GM23248 (cell line): ENCODE results near the gene GLS. TPM values are rescaled to one million over a fixed set of nuclear protein-coding genes. Genes with fewer than 3 reads are reported as not detected.

ENCODE experiments used
- DNase-seq: peaks from one replicate; pipeline ENCODE4 v3.0.0-alpha.2; 2015
- H2AFZ ChIP-seq: fragments of 200-600 bp; sonication (generic); 2 replicates; pipeline ENCODE4 v1.6.1; 2016; ENCODE audit warnings: antibody characterized with exemption
- H3F3A ChIP-seq: fragments of 200-600 bp; sonication (generic); 2 replicates; pipeline ENCODE4 v1.6.1; 2016; ENCODE audit warnings: mild to moderate bottlenecking, antibody characterized with exemption, mixed run types; ENCODE audit not compliant: insufficient read depth
- H3K27ac ChIP-seq: fragments of 200-600 bp; sonication (generic); 2 replicates; pipeline ENCODE4 v1.5.1; 2016; ENCODE audit warnings: mild to moderate bottlenecking
- H3K27me3 ChIP-seq: fragments of 200-600 bp; sonication (generic); replicated peaks from 2 replicates; pipeline ENCODE4 v1.6.1; 2016; ENCODE audit warnings: mild to moderate bottlenecking; ENCODE audit not compliant: insufficient read depth
- H3K36me3 ChIP-seq: fragments of 200-600 bp; sonication (generic); 2 replicates; pipeline ENCODE4 v1.6.1; 2016; ENCODE audit warnings: low read depth, mild to moderate bottlenecking
- H3K4me1 ChIP-seq: fragments of 200-600 bp; sonication (generic); 2 replicates; pipeline ENCODE4 v1.6.1; 2016; ENCODE audit warnings: mild to moderate bottlenecking; ENCODE audit not compliant: insufficient read depth
- H3K4me2 ChIP-seq: fragments of 200-600 bp; sonication (generic); one replicate; pipeline ENCODE4 v1.6.1; 2016; ENCODE audit warnings: mild to moderate bottlenecking; ENCODE audit not compliant: unreplicated experiment
- H3K4me3 ChIP-seq: fragments of 200-600 bp; sonication (generic); 2 replicates; pipeline ENCODE4 v1.5.1; 2016; ENCODE audit warnings: mild to moderate bottlenecking
- H3K79me2 ChIP-seq: fragments of 200-600 bp; sonication (generic); 2 replicates; pipeline ENCODE4 v1.6.1; 2016; ENCODE audit warnings: mild to moderate bottlenecking; ENCODE audit not compliant: insufficient read depth
- H3K9ac ChIP-seq: fragments of 200-600 bp; sonication (generic); 2 replicates; pipeline ENCODE4 v1.6.1; 2016; ENCODE audit warnings: mild to moderate bottlenecking
- H3K9me2 ChIP-seq: fragments of 200-600 bp; sonication (generic); 2 replicates; pipeline ENCODE4 v1.6.1; 2016; ENCODE audit warnings: mixed run types, mild to moderate bottlenecking, moderate library complexity; ENCODE audit not compliant: insufficient read depth
- H3K9me3 ChIP-seq: fragments of 200-600 bp; sonication (generic); one replicate; pipeline ENCODE4 v1.6.1; 2017; ENCODE audit warnings: low read depth
- H4K20me1 ChIP-seq: fragments of 200-600 bp; sonication (generic); 2 replicates; pipeline ENCODE4 v1.6.0; 2016; ENCODE audit not compliant: insufficient read depth
- EZH2 ChIP-seq: fragments of 200-600 bp; sonication (generic); IDR thresholded peaks from 2 replicates; pipeline ENCODE4 v1.6.1; 2018; ENCODE audit warnings: antibody characterized with exemption, mild to moderate bottlenecking; ENCODE audit not compliant: insufficient read depth, poor library complexity, severe bottlenecking
- EZH2phosphoT487 ChIP-seq: fragments of 200-600 bp; sonication (generic); IDR thresholded peaks from 2 replicates; pipeline ENCODE4 v1.6.1; 2018; ENCODE audit warnings: antibody characterized with exemption, moderate library complexity, mild to moderate bottlenecking, low read depth; ENCODE audit not compliant: insufficient read depth
- WGBS, 2 experiments: methylation state at CpG; one replicate each; pipeline ENCODE4 v1.1.6; 2015 to 2017; ENCODE audit warnings: low lambda C conversion rate in 2 of 2, low coverage in 1 of 2; ENCODE audit errors: missing lambda C conversion rate in 2 of 2; 5-methylcytosine and 5-hydroxymethylcytosine counted together
- in situ Hi-C: fragments of 300-500 bp; cut with MboI; formaldehyde crosslinking; loops from 2 replicates; pipeline ENCODE4 v1.15.0; 2020
- polyA plus RNA-seq: library from polyadenylated mRNA; unstranded; fragments of >200 nt; fragmentation: Nextera tagmentation; extraction: Ambion mirVana; gene quantifications from 2 replicates; pipeline ENCODE4 v1.2.1, GENCODE V29; 2016
- total RNA-seq: library from RNA; depleted of rRNA; stranded (reverse); fragments of >200 nt; shearing (Covaris generic); gene quantifications from 2 replicates; pipeline ENCODE4 v1.2.3, GENCODE V29; 2014

The GLS gene
- total and polyA plus RNA-seq, 2 experiments from 2014 or later: 96.0 to 362 TPM

DNA sequence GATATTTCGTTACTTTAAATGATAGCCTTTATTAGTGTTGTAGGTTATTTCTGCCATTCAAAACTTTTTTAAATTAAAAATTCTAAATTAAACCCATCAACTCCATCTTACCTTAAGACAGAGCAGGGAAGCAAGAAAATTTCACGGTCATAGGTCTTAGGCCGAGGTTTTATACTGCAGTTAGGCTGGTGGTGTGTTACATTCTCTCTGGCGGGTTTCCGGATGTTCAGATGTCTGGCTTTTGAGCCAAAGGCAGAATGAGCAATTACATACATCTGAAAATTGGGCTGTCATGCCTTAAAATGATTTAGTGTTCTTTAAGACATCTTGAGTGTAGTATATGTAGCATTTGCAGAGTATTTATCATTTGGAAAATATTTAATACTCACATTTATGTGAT, 27.9 kb downstream of the GLS start:
- 69 to 74% methylated on average over 5 of the region's 5 CpGs for whole genome bisulfite sequencing, 2 experiments
- no peak overlapping the region for H3K9ac ChIP-seq
- in situ Hi-C loops: no loop called here
- H3K4me1 ChIP-seq: peaks cover 58% of the 10 kb centered on the region
- no peak overlapping the region for H2AFZ ChIP-seq
- H3K36me3 ChIP-seq: peaks cover 89% of the 10 kb centered on the region
- no peaks in the 10 kb centered on the region for H3K9me2 ChIP-seq
- H4K20me1 ChIP-seq: 0 out of 2 replicates have a peak, but pooled peaks cover 2% of the 10 kb centered on the region
- no peak overlapping the region for H3K4me3 ChIP-seq
- no peak overlapping the region for H3K4me2 ChIP-seq
- peaks cover 88% of the 10 kb centered on the region for H3F3A ChIP-seq
- H3K27me3 ChIP-seq: no peaks in the 10 kb centered on the region
- H3K9me3 ChIP-seq: no peaks in the 10 kb centered on the region
- peak overlapping the region; percentile 16; the same call in 1 of the 2 replicates for H3K27ac ChIP-seq
- DNase-seq: no peak
- H3K79me2 ChIP-seq: peaks cover 97% of the 10 kb centered on the region
- TF ChIP-seq EZH2 (no peak), EZH2phosphoT487 (no peak)

DNA sequence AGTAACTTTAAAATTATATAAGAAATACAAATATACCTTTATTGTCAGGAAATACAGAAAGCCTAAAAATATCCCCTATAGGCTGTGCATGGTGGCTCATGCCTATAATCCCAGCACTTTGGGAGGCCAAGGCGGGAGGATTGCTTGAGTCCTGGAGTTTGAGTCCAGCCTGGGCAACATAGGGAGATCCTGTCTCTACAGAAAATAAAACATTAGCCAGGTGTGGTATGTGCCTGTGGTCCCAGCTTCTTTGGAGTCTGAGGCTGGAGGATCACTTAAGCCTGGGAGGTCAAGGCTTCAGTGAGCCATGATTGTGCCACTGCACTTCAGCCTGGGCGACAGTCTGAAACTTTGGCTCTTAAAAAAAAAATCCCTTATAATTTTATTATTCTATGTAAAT, 29.1 kb downstream of the GLS start:
- Histone ChIP-seq H3F3A (peaks cover 88% of the 10 kb centered on the region), H2AFZ (no peak overlapping the region), H4K20me1 (0 out of 2 replicates have a peak, but pooled peaks cover 2% of the 10 kb centered on the region), H3K9ac (peak overlapping the region; percentile 43; the same call in 1 of the 2 replicates), H3K4me2 (peak overlapping the region; percentile 48), H3K9me2 (no peaks in the 10 kb centered on the region), H3K79me2 (peaks cover 97% of the 10 kb centered on the region), H3K27ac (peak overlapping the region; percentile 64), H3K27me3 (no peaks in the 10 kb centered on the region), H3K4me3 (no peak overlapping the region), H3K4me1 (peaks cover 46% of the 10 kb centered on the region), H3K9me3 (no peaks in the 10 kb centered on the region), H3K36me3 (peaks cover 89% of the 10 kb centered on the region)
- TF ChIP-seq EZH2phosphoT487 (no peak), EZH2 (no peak)
- 69 to 82% methylated on average over 2 of the region's 2 CpGs for WGBS, 2 experiments
- DNase-seq: no peak
- in situ Hi-C loops: no loop called here

DNA sequence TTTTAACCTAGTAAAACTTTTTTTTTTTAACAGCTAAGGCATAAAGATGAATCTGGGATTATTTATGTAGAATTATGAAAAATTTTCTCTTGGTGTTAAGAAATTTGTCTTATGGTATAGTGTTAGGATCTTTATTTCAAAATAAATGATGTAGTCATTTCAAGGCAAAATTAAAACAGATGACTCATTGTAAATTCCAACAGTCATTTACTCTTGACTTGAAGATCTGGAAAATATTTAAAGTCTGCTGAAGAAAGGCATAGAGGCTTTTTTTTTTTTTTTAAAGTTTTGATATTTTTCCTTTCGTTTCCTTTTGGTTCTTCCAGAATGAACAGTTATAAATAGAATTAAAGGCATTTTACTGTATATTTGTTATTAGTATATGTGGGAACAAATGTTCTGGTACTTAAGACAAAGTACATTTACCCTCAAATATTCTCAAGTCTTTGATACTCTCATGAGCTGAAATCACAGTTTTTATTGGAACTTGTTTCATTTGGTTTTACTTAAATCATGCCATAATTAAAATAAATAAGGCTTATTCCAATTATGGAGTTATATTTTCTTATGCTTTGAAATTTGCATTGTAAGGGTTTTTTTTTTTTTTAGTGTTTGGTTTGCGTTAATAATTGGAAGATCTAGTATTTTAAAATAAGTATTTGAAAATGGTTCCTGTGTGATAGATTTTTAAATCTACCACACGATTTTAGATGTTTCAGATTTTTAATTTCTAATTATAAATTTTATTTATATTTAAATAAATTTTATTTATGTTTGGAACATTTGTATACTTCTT, 29.9 kb downstream of the GLS start:
- WGBS, 2 experiments: 6 to 14% methylated on average over 3 of the region's 3 CpGs
- Histone ChIP-seq H3K27ac (peak overlapping the region; percentile 64), H3F3A (peaks cover 85% of the 10 kb centered on the region), H3K79me2 (peaks cover 97% of the 10 kb centered on the region), H3K9me3 (no peaks in the 10 kb centered on the region), H3K9me2 (no peaks in the 10 kb centered on the region), H3K27me3 (no peaks in the 10 kb centered on the region), H3K4me3 (peak overlapping the region; percentile 33; the same call in 1 of the 2 replicates), H3K4me1 (peaks cover 38% of the 10 kb centered on the region), H3K9ac (peak overlapping the region; percentile 43), H2AFZ (no peak overlapping the region), H4K20me1 (0 out of 2 replicates have a peak, but pooled peaks cover 2% of the 10 kb centered on the region), H3K36me3 (peaks cover 89% of the 10 kb centered on the region), H3K4me2 (peak overlapping the region; percentile 76)
- no peak for TF ChIP-seq EZH2
- peak; percentile 76 for DNase-seq
- in situ Hi-C loops: no loop called here

DNA sequence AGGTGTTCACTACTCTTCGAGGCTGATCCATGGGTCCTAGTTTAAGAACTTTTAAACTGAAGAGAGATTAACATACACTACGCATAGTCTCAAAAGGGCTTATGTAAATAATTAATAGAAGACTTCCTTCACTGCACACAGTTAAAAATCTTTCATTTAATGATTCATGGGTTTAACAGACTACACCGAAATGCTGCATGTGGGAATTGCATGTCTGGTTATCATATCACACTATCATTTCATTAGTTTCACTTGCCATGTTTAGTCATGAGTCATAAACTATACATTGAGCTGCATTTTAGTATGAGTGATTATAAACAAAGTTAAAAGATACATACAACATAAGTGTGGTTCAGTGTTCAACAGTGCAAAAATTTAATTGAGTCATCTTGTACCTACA, 31.2 kb downstream of the GLS start:
- Histone ChIP-seq H3K27me3 (no peaks in the 10 kb centered on the region), H3K9ac (no peak overlapping the region), H2AFZ (no peak overlapping the region), H3K36me3 (peaks cover 91% of the 10 kb centered on the region), H3K4me2 (no peak overlapping the region), H3F3A (peaks cover 87% of the 10 kb centered on the region), H3K4me3 (no peak overlapping the region), H3K4me1 (peaks cover 34% of the 10 kb centered on the region), H3K9me3 (no peaks in the 10 kb centered on the region), H3K9me2 (no peaks in the 10 kb centered on the region), H4K20me1 (0 out of 2 replicates have a peak, but pooled peaks cover 2% of the 10 kb centered on the region), H3K79me2 (peaks cover 97% of the 10 kb centered on the region), H3K27ac (peak overlapping the region; percentile 64)
- WGBS, 2 experiments: 89 to 92% methylated on average over 3 of the region's 3 CpGs
- TF ChIP-seq EZH2 (no peak), EZH2phosphoT487 (no peak)
- in situ Hi-C loops: no loop called here
- no peak for DNase-seq
